B cell (primary cell): ENCODE results near the gene PLSCR3. TPM values are rescaled to one million over a fixed set of nuclear protein-coding genes. Genes with fewer than 3 reads are reported as not detected.
A peak's percentile ranks its signal among the peaks of the same experiment; 100 is the strongest.

ENCODE experiments used
- ATAC-seq: fragments of 200-7000 bp; cut with Tn5 transposase; one replicate; pipeline ENCODE4 v1.10.0; 2021; ENCODE audit warnings: low read depth, mild to moderate bottlenecking, moderate number of reproducible peaks, moderate library complexity
- CTCF ChIA-PET: fragments of 350-600 bp; sonication (Branson Sonifier 250); formaldehyde crosslinking; loops from one replicate; lab custom pipeline; 2021; ENCODE audit warnings: antibody characterized with exemption, inconsistent platforms; lab: Charles Lee
- POLR2A ChIA-PET: fragments of 350-600 bp; sonication (Branson Sonifier 250); formaldehyde crosslinking; loops from one replicate; lab custom pipeline; 2021; ENCODE audit warnings: antibody characterized with exemption; lab: Charles Lee
- DNase-seq: peaks from one replicate; pipeline ENCODE4 v3.0.0; 2013
- H2AFZ ChIP-seq: 2 replicates; pipeline ENCODE4 v1.6.1; 2012; ENCODE audit warnings: mild to moderate bottlenecking, low read depth, low read length; ENCODE audit not compliant: insufficient read depth, poor library complexity, severe bottlenecking
- H3K27ac ChIP-seq, 2 donors: 1 replicate in 1 of 2; 2 replicates in 1 of 2; pipeline ENCODE4 v1.5.1; 2012 to 2013; ENCODE audit warnings: low read length in 2 of 2, mild to moderate bottlenecking in 2 of 2, moderate library complexity in 1 of 2
- H3K27me3 ChIP-seq, 4 experiments: fragments of 200-600 bp in 1 of 4; sonication (generic) in 1 of 4; replicated peaks in 1 of 4; 1 replicate in 2 of 4; 2 replicates in 2 of 4; pipeline versions ENCODE4 v1.6.1 to v1.7.0; 2013 to 2016; ENCODE audit warnings: low read length in 3 of 4, mild to moderate bottlenecking in 2 of 4, mixed read lengths in 1 of 4, moderate library complexity in 1 of 4; ENCODE audit not compliant: insufficient read depth in 4 of 4, control insufficient read depth in 3 of 4; ENCODE audit errors: control extremely low read depth in 1 of 4
- H3K36me3 ChIP-seq, 2 experiments: replicated peaks in 1 of 2; 1 replicate in 1 of 2; 2 replicates in 1 of 2; pipeline versions ENCODE4 v1.6.1 to v1.7.1; 2013; ENCODE audit warnings: low read length in 1 of 2; ENCODE audit not compliant: insufficient read depth in 2 of 2, control insufficient read depth in 1 of 2; ENCODE audit errors: control extremely low read depth in 1 of 2, extremely low read depth in 1 of 2
- H3K4me1 ChIP-seq, 2 donors: fragments of 200-600 bp in 1 of 2; sonication (generic) in 1 of 2; 1 replicate in 1 of 2; 2 replicates in 1 of 2; pipeline versions ENCODE4 v1.5.1 to v1.6.1; 2013 to 2017; ENCODE audit warnings: low read length in 2 of 2; ENCODE audit not compliant: control insufficient read depth in 2 of 2, insufficient read depth in 2 of 2
- H3K4me2 ChIP-seq: replicated peaks from 2 replicates; pipeline ENCODE3; 2012; ENCODE audit warnings: mild to moderate bottlenecking, low read depth, low read length; ENCODE audit not compliant: poor library complexity, severe bottlenecking
- H3K4me3 ChIP-seq, 5 experiments: fragments of 200-600 bp in 1 of 5; sonication (generic) in 1 of 5; 1 replicate in 3 of 5; 2 replicates in 2 of 5; pipeline versions ENCODE4 v1.5.1 to v1.7.0; 2011 to 2016; ENCODE audit warnings: low read length in 4 of 5, mild to moderate bottlenecking in 4 of 5, low read depth in 2 of 5, control low read depth in 1 of 5, moderate library complexity in 1 of 5; ENCODE audit not compliant: insufficient read depth in 1 of 5; ENCODE audit errors: control extremely low read depth in 1 of 5, extremely low read depth in 1 of 5
- H3K79me2 ChIP-seq: fragments of 200-600 bp; sonication (generic); one replicate; pipeline ENCODE4 v1.6.0; 2016; ENCODE audit warnings: low read length; ENCODE audit not compliant: control insufficient read depth, insufficient read depth
- H3K9ac ChIP-seq: fragments of 200-600 bp; sonication (generic); 2 replicates; pipeline ENCODE4 v1.6.1; 2017; ENCODE audit warnings: mild to moderate bottlenecking, low read length, moderate library complexity
- H3K9me3 ChIP-seq, 3 donors: one replicate each; pipeline versions ENCODE4 v1.6.1 to v1.7.1; 2013; ENCODE audit warnings: low read length in 2 of 3; ENCODE audit not compliant: control insufficient read depth in 2 of 3, insufficient read depth in 1 of 3; ENCODE audit errors: control extremely low read depth in 1 of 3
- H4K20me1 ChIP-seq: 2 replicates; pipeline ENCODE4 v1.6.0; 2012; ENCODE audit warnings: mild to moderate bottlenecking, low read length; ENCODE audit not compliant: insufficient read depth, control insufficient read depth, poor library complexity, severe bottlenecking
- H3K27ac Mint-ChIP-seq: one replicate; pipeline ENCODE4 v1.8.0; 2021; ENCODE audit warnings: mixed read lengths
- H3K27me3 Mint-ChIP-seq: one replicate; pipeline ENCODE4 v1.8.0; 2021; ENCODE audit warnings: mixed read lengths
- H3K4me1 Mint-ChIP-seq: one replicate; pipeline ENCODE4 v1.8.0; 2021; ENCODE audit warnings: mixed read lengths
- H3K4me3 Mint-ChIP-seq: one replicate; pipeline ENCODE4 v1.8.0; 2021; ENCODE audit warnings: mixed read lengths
- H3K9me3 Mint-ChIP-seq: one replicate; pipeline ENCODE4 v1.8.0; 2022; ENCODE audit warnings: mixed read lengths; ENCODE audit not compliant: insufficient read depth
- CTCF ChIP-seq: fragments of 200-600 bp; IDR thresholded peaks from one replicate; pipeline ENCODE4 v1.8.0; 2022; ENCODE audit warnings: antibody characterized with exemption, mild to moderate bottlenecking
- EZH2 ChIP-seq: IDR thresholded peaks from 2 replicates; pipeline ENCODE4 v1.6.1; 2012; ENCODE audit warnings: borderline replicate concordance, low read depth, mild to moderate bottlenecking, moderate library complexity, low read length; ENCODE audit not compliant: insufficient read depth, poor library complexity, severe bottlenecking
- WGBS: methylation state at CpG from one replicate; pipeline ENCODE4 v1.1.5; 2013; ENCODE audit warnings: missing lambda C conversion rate; ENCODE audit not compliant: insufficient coverage; 5-methylcytosine and 5-hydroxymethylcytosine counted together
- intact Hi-C: fragments of 100-400 bp; cut with micrococcal nuclease; formaldehyde crosslinking; loops from one replicate; pipeline ENCODE4 v1.10.0; 2022
- polyA plus RNA-seq: library from polyadenylated mRNA; depleted of rRNA; stranded (reverse); fragments of >200 nt; gene quantifications from 2 replicates; pipeline ENCODE4 v1.2.3, GENCODE V29; 2012
- total RNA-seq, 2 donors: library from RNA; stranded (reverse); fragments of 120-200 nt in 1 of 2; gene quantifications; 1 replicate in 1 of 2; 2 replicates in 1 of 2; pipeline versions ENCODE4 v1.2.3 to v1.2.4, GENCODE V29; 2013 to 2022

Gene PLSCR3
- total and polyA plus RNA-seq, 2 donors (not counting 1 experiment from before 2014, with no cell fraction given), result 31.6 to 122 TPM

GRCh38 chr17:7406235-7406825 lies 12.0 kb upstream of the PLSCR3 start:
- Histone ChIP-seq H3K9ac (no peak overlapping the region), H3K4me2 (no peak overlapping the region), H3K27me3 (peaks cover 0 to 33% (median 4%) of the 10 kb centered on the region in 4 experiments), H3K9me3 (peaks cover 0 to 4% (median 0%) of the 10 kb centered on the region in 3 donors), H4K20me1 (no peaks in the 10 kb centered on the region), H2AFZ (no peak overlapping the region), H3K79me2 (peaks cover 6% of the 10 kb centered on the region), H3K4me1 (peaks cover 17 to 20% of the 10 kb centered on the region in 2 donors), H3K27ac (no peak overlapping the region), H3K36me3 (no peaks in the 10 kb centered on the region), H3K4me3 (no peak overlapping the region)
- Mint-ChIP-seq H3K4me3 (peak overlapping the region; percentile 80), H3K27me3 (peaks cover 30% of the 10 kb centered on the region), H3K4me1 (peaks cover 23% of the 10 kb centered on the region), H3K27ac (no peak overlapping the region), H3K9me3 (no peaks in the 10 kb centered on the region)
- POLR2A ChIA-PET, result interaction anchor here (1.2 kb wide), 1 partner anchor 186 kb away, joined by 3 read pairs; no protein-coding TSS in a partner anchor
- DNase-seq, result no peak
- CTCF ChIA-PET, result interaction anchor here (1.2 kb wide), 2 partner anchors 30 to 32 kb away, joined by 3 to 4 read pairs; no protein-coding TSS in a partner anchor
- TF ChIP-seq CTCF (no peak), EZH2 (no peak)
- WGBS, result 83% methylated on average over 9 of the region's 12 CpGs
- intact Hi-C loops, result no loop called here
- ATAC-seq, result no peak
